Cardiac septum (tissue), 1 donor: ENCODE data around the gene CD300A. TPM values are rescaled to one million over a fixed set of nuclear protein-coding genes. Genes with fewer than 3 reads are reported as not detected.

ENCODE experiments used
- DNase-seq: peaks from one replicate; pipeline ENCODE4 v3.0.0-alpha.2; 2020; ENCODE audit warnings: low spot score
- intact Hi-C: fragments of 100-400 bp; cut with DNase I; formaldehyde crosslinking; loops from one replicate; pipeline ENCODE4 v1.14.0; 2022
- long read RNA-seq: library from polyadenylated mRNA; unstranded; transcript quantifications from one replicate; pipeline ENCODE4 v2.0.0, GENCODE V29; 2021
- total RNA-seq: library from RNA; stranded (reverse); fragmentation: NEBNext Ultra II Directional; extraction: Animal tissue kit (Norgen Biotek cat#: 25700); gene quantifications from one replicate; pipeline ENCODE4 v1.2.1, GENCODE V29; 2021
- donor health status: DM: no; HTN: no; CAD: no.

Gene CD300A
- 2.6 TPM for total RNA-seq
- long read RNA-seq, partial matches to known transcripts, result 0 of 4 reads
- long read RNA-seq, other reads (novel, unspliced or antisense), result 1 of 4 reads

- peak; percentile 91 for DNase-seq
- intact Hi-C loops, result loop anchor here (1.0 kb wide), 1 partner anchor 19 kb away; no protein-coding TSS in a partner anchor
Observed at GRCh38 chr17:74466111-74466827, at the start of gene CD300A. TSS of gene CD300A (plus strand) at chr17:74466634. CDS start at chr17:74466704, 70 bp downstream.

- no peak for DNase-seq
- intact Hi-C loops, result no loop called here
Observed at GRCh38 chr17:74417178-74418045, 49.0 kb upstream of the CD300A start.

- no peak for DNase-seq
- intact Hi-C loops, result no loop called here
Observed at GRCh38 chr17:74419928-74420411, 46.5 kb upstream of the CD300A start.

GRCh38 chr17:74424117-74424516, 42.3 kb upstream of the CD300A start:
- intact Hi-C loops, result no loop called here
- DNase-seq, result no peak

- intact Hi-C loops, result no loop called here
- DNase-seq, result peak; percentile 85
Observed at GRCh38 chr17:74424657-74425056, 41.8 kb upstream of the CD300A start.

- no peak for DNase-seq
- intact Hi-C loops, result loop anchor here (2.0 kb wide), 1 partner anchor 16 kb away; no protein-coding TSS in a partner anchor
Observed at GRCh38 chr17:74426551-74427047, 39.8 kb upstream of the CD300A start.

GRCh38 chr17:74427048-74427762, 39.2 kb upstream of the CD300A start:
- intact Hi-C loops, result loop anchor here (2.0 kb wide), 1 partner anchor 16 kb away; no protein-coding TSS in a partner anchor

GRCh38 chr17:74427763-74428153, 38.7 kb upstream of the CD300A start:
- no peak for DNase-seq
- intact Hi-C loops, result loop anchor here (2.0 kb wide), 1 partner anchor 15 kb away; no protein-coding TSS in a partner anchor

More at GRCh38 chr17:74427048-74427762, 39.2 kb upstream of the CD300A start:
- no peak for DNase-seq

- intact Hi-C loops, result loop anchor here (2.0 kb wide), 1 partner anchor 25 kb away; no protein-coding TSS in a partner anchor
- DNase-seq, result no peak
Observed at GRCh38 chr17:74429604-74430384, 36.6 kb upstream of the CD300A start.

- intact Hi-C loops, result loop anchor here (2.0 kb wide), 1 partner anchor 24 kb away; no protein-coding TSS in a partner anchor
- DNase-seq, result no peak
Observed at GRCh38 chr17:74430385-74430705, 36.1 kb upstream of the CD300A start.

GRCh38 chr17:74430706-74431567, 35.5 kb upstream of the CD300A start:
- intact Hi-C loops, result loop anchor here (2.0 kb wide), 1 partner anchor 24 kb away; no protein-coding TSS in a partner anchor

GRCh38 chr17:74431568-74432423, 34.6 kb upstream of the CD300A start, which contains the start of gene GPRC5C:
TSS of gene GPRC5C (plus strand) at chr17:74432088. CDS start at chr17:74439777, 7,689 bp downstream.
- peak; percentile 82 for DNase-seq
- intact Hi-C loops, result loop anchor here (2.0 kb wide), 2 partner anchors 23 to 45 kb away; no protein-coding TSS in a partner anchor

More at GRCh38 chr17:74430706-74431567, 35.5 kb upstream of the CD300A start:
- peak; percentile 91 for DNase-seq

- no peak for DNase-seq
- intact Hi-C loops, result loop anchor here (2.0 kb wide), 1 partner anchor 46 kb away; no protein-coding TSS in a partner anchor
Observed at GRCh38 chr17:74432424-74432690, 34.1 kb upstream of the CD300A start.

- DNase-seq, result no peak
- intact Hi-C loops, result loop anchor here (2.0 kb wide), 1 partner anchor 46 kb away; no protein-coding TSS in a partner anchor
Observed at GRCh38 chr17:74432766-74433391, 33.6 kb upstream of the CD300A start.

- intact Hi-C loops, result loop anchor here (2.0 kb wide), 1 partner anchor 47 kb away; no protein-coding TSS in a partner anchor
- DNase-seq, result no peak
Observed at GRCh38 chr17:74433421-74434121, 32.9 kb upstream of the CD300A start.
